Measurements from ENCODE around the gene TMEM79. TPM values are rescaled to one million over a fixed set of nuclear protein-coding genes. Genes with fewer than 3 reads are reported as not detected.

The TMEM79 gene
- 3.1 and 3.3 TPM in 2 replicates for total RNA-seq

GRCh38 chr1:156284112-156284511, at the start of gene TMEM79:
Gene TMEM79, plus strand, starts transcription at chr1:156284325. Its CDS starts 902 bp downstream, at chr1:156285227.

GRCh38 chr1:156241926-156242325, 42.2 kb upstream of the TMEM79 start, which contains the start of gene BGLAP:
Gene BGLAP, plus strand, starts transcription at chr1:156242184. Its CDS starts 48 bp downstream, at chr1:156242232.

GRCh38 chr1:156247460-156248322, 36.4 kb upstream of the TMEM79 start, which contains the start of gene PAQR6:
Gene PAQR6, minus strand, starts transcription at chr1:156248056. Its CDS starts 1,325 bp downstream, at chr1:156246731.

GRCh38 chr1:156282479-156283222, 1.5 kb upstream of the TMEM79 start, which contains the start of gene SMG5:
Gene SMG5, minus strand, starts transcription at chr1:156282825. Its CDS starts 145 bp downstream, at chr1:156282680.

GRCh38 chr1:156295391-156295947, 11.3 kb downstream of the TMEM79 start, which contains the start of gene GLMP:
Gene GLMP, minus strand, starts transcription at chr1:156295679. Its CDS starts 34 bp downstream, at chr1:156295645.

GRCh38 chr1:156298852-156299357, 14.8 kb downstream of the TMEM79 start, which contains the start of gene VHLL:
Gene VHLL, minus strand, starts transcription at chr1:156299307. Its CDS starts 118 bp downstream, at chr1:156299189.

GRCh38 chr1:156338180-156338976, 54.3 kb downstream of the TMEM79 start, which contains the start of the genes CCT3 and TSACC:
Gene CCT3, minus strand, starts transcription at chr1:156338292. Its CDS starts 108 bp downstream, at chr1:156338184.
Gene TSACC, plus strand, starts transcription at chr1:156338526. Its CDS starts 1,232 bp downstream, at chr1:156339758.

Other genes with a start within 250 kb of the TMEM79 start
- gene UBQLN4, start 230.5 kb upstream of the TMEM79 start, total RNA-seq = 18.8 and 34.3 TPM in 2 replicates
- gene LAMTOR2, start 229.5 kb upstream of the TMEM79 start, total RNA-seq = 43.8 and 72.2 TPM in 2 replicates
- gene RAB25, start 223.2 kb upstream of the TMEM79 start, total RNA-seq = 62.4 and 69.0 TPM in 2 replicates
- 2.9 and 4.7 TPM in 2 replicates for gene MEX3A, start 201.9 kb upstream of the TMEM79 start, total RNA-seq
- gene LMNA, start 169.6 kb upstream of the TMEM79 start, total RNA-seq = 709 and 1,013 TPM in 2 replicates
- gene SEMA4A, start 130.7 kb upstream of the TMEM79 start, total RNA-seq = 7.9 and 12.6 TPM in 2 replicates
- 7.9 and 18.0 TPM in 2 replicates for gene SLC25A44, start 90.2 kb upstream of the TMEM79 start, total RNA-seq
- gene PMF1, start 71.3 kb upstream of the TMEM79 start, total RNA-seq = 56.9 and 58.9 TPM in 2 replicates
- 0.54 and 1.6 TPM in 2 replicates for gene BGLAP, start 42.1 kb upstream of the TMEM79 start, total RNA-seq
- gene PAQR6, start 36.3 kb upstream of the TMEM79 start, total RNA-seq = 1.6 and 1.7 TPM in 2 replicates
- gene SMG5, start 1.5 kb upstream of the TMEM79 start, total RNA-seq = 52.2 and 65.3 TPM in 2 replicates
- gene GLMP, start 11.4 kb downstream of the TMEM79 start, total RNA-seq = 75.3 and 79.3 TPM in 2 replicates
- gene VHLL, start 15.0 kb downstream of the TMEM79 start, total RNA-seq = 0.87 TPM in 1 of 2 replicates, not detected in the other
- gene CCT3, start 54.0 kb downstream of the TMEM79 start, total RNA-seq = 247 and 271 TPM in 2 replicates
- gene TSACC, start 54.2 kb downstream of the TMEM79 start, total RNA-seq = not detected in 2 replicates
- 0.39 TPM in 1 of 2 replicates, not detected in the other for gene RHBG, start 84.9 kb downstream of the TMEM79 start, total RNA-seq
- gene MEF2D, start 216.4 kb downstream of the TMEM79 start, total RNA-seq = 15.3 and 20.8 TPM in 2 replicates

All from placental epithelial cell (primary cell).